Transverse colon (tissue), 4 donors: ENCODE results near the gene STK17A. TPM values are rescaled to one million over a fixed set of nuclear protein-coding genes. Genes with fewer than 3 reads are reported as not detected.
"Not testable (repeated sequence)": the region's sequence is repeated elsewhere in the genome, so short reads cannot be mapped to it uniquely, and the experiment has no call there.

ENCODE experiments used
- DNase-seq: peaks from one replicate; pipeline ENCODE4 v3.0.0-alpha.2; 2019
- H3K27ac ChIP-seq, 4 donors: fragments of 200-600 bp; sonication (generic); 2 replicates each; pipeline ENCODE4 v1.5.1; 2016 to 2018; ENCODE audit warnings: inconsistent platforms in 4 of 4
- H3K27me3 ChIP-seq: fragments of 200-600 bp; sonication (generic); 2 replicates; pipeline ENCODE4 v1.5.1; 2017; ENCODE audit warnings: inconsistent platforms
- H3K36me3 ChIP-seq, 4 donors: fragments of 200-600 bp; sonication (generic); 2 replicates each; pipeline ENCODE4 v1.5.1; 2017 to 2019; ENCODE audit warnings: inconsistent platforms in 4 of 4
- H3K4me1 ChIP-seq, 4 donors: fragments of 200-600 bp; sonication (generic); 2 replicates each; pipeline ENCODE4 v1.5.1; 2017 to 2020; ENCODE audit warnings: inconsistent platforms in 4 of 4
- H3K4me3 ChIP-seq, 4 donors: fragments of 200-600 bp; sonication (generic); 1 replicate in 1 of 4; 2 replicates in 3 of 4; pipeline versions ENCODE4 v1.5.1 to v1.6.1; 2017 to 2019; ENCODE audit warnings: inconsistent platforms in 4 of 4
- H3K9me3 ChIP-seq, 2 donors: fragments of 200-600 bp; sonication (generic); 2 replicates each; pipeline ENCODE4 v1.5.1; 2017 to 2019; ENCODE audit warnings: inconsistent platforms in 2 of 2
- CTCF ChIP-seq, 5 experiments: fragments of 200-600 bp in 3 of 5; fragments of 450-650 bp in 2 of 5; sonication (generic) in 3 of 5; IDR thresholded peaks; 1 replicate in 2 of 5; 2 replicates in 3 of 5; pipeline ENCODE4 v1.5.1; 2016 to 2017; ENCODE audit warnings: antibody characterized with exemption in 5 of 5, inconsistent platforms in 3 of 5, mild to moderate bottlenecking in 2 of 5, moderate library complexity in 1 of 5
- EP300 ChIP-seq: sonication (generic); formaldehyde crosslinking; IDR thresholded peaks from one replicate; pipeline ENCODE4 v1.6.1; 2017; ENCODE audit warnings: antibody characterized with exemption, low read depth
- POLR2A ChIP-seq: fragments of 450-650 bp; IDR thresholded peaks from one replicate; pipeline ENCODE4 v1.6.1; 2016; ENCODE audit warnings: antibody characterized with exemption, mild to moderate bottlenecking, moderate library complexity
- POLR2AphosphoS5 ChIP-seq, 3 donors: sonication (generic); formaldehyde crosslinking; IDR thresholded peaks; one replicate each; pipeline ENCODE4 v1.6.1; 2016; ENCODE audit warnings: antibody characterized with exemption in 3 of 3
- WGBS, 2 donors: methylation state at CpG; one replicate each; pipeline ENCODE4 v1.1.5; 2018; ENCODE audit warnings: low coverage in 1 of 2; 5-methylcytosine and 5-hydroxymethylcytosine counted together
- in situ Hi-C, 4 donors: fragments of 200-750 bp; cut with MboI; loops; one replicate each; pipeline versions ENCODE4 v1.15.0 to v1.15.1; 2017; ENCODE audit warnings: low sequenced_read_pairs in 3 of 4, low pct_ligation_motif_present in 1 of 4, low pct_unique_long_range_greater_than_20kb in 1 of 4
- intact Hi-C: fragments of 100-400 bp; cut with DNase I; formaldehyde crosslinking; loops from one replicate; pipeline ENCODE4 v1.15.1; 2023; ENCODE audit warnings: low total_unique reads
- total RNA-seq, 4 donors: library from RNA; depleted of rRNA; stranded (reverse); fragments of >200 nt; gene quantifications; one replicate each; pipeline ENCODE4 v1.1.0, GENCODE V29; 2016

STK17A gene
- total RNA-seq, 4 donors from 2014 or later = 6.0 to 35.7 (median 26.4) TPM

GRCh38 chr7:43584195-43584586 is 1.3 kb downstream of the STK17A start:
- 17 to 40% methylated on average over 1 to 8 of the region's 8 CpGs for WGBS, 2 donors
- in situ Hi-C loops (loop anchor here (5.0 to 25.0 kb wide), 5 partner anchors 111 to 253 kb away; no protein-coding TSS in a partner anchor), intact Hi-C loops (loop anchor here (5.0 kb wide), 1 partner anchor 138 kb away; no protein-coding TSS in a partner anchor)
- H3K27ac ChIP-seq = peak overlapping the region; percentile 91 to 99 (median 94)
- peaks cover 10% of the 10 kb centered on the region for H3K27me3 ChIP-seq
- TF ChIP-seq POLR2A (no peak), POLR2AphosphoS5 (IDR thresholded peaks at IDR 0.05) (peak; percentile 30 to 35 (median 35)), CTCF (IDR thresholded peaks at IDR 0.05) (no peak), EP300 (no peak)
- peaks cover 9 to 52% (median 42%) of the 10 kb centered on the region in 4 donors for H3K4me1 ChIP-seq
- DNase-seq = peak; percentile 19
- no peaks in the 10 kb centered on the region for H3K9me3 ChIP-seq
- H3K36me3 ChIP-seq = no peaks in the 10 kb centered on the region
- peak overlapping the region; percentile 61 to 99 (median 74) for H3K4me3 ChIP-seq

- in situ Hi-C loops = loop anchor here (5.0 to 25.0 kb wide), 5 partner anchors 110 to 253 kb away; no protein-coding TSS in a partner anchor
- H3K36me3 ChIP-seq, H3K9me3 ChIP-seq, DNase-seq, H3K27me3 ChIP-seq: not testable (repeated sequence)
- 64 to 93% methylated on average over 10 to 11 of the region's 11 CpGs for WGBS, 2 donors
- H3K4me1 ChIP-seq = peaks cover 9 to 57% (median 47%) of the 10 kb centered on the region in 4 donors
- intact Hi-C loops = loop anchor here (5.0 kb wide), 2 partner anchors 138 to 823 kb away; no protein-coding TSS in a partner anchor
- peak overlapping the region in 3 of 4 donors; percentile 61 to 99 (median 86) for H3K4me3 ChIP-seq
- peak overlapping the region; percentile 91 to 99 (median 94) for H3K27ac ChIP-seq
Measured at GRCh38 chr7:43584733-43585132, 1.8 kb downstream of the STK17A start.

- 47 to 55% methylated on average over 2 of the region's 2 CpGs for WGBS, 2 donors
- in situ Hi-C loops = loop anchor here in 3 of 4 donors (10.0 to 25.0 kb wide), 3 partner anchors 109 to 252 kb away; no protein-coding TSS in a partner anchor
Measured at GRCh38 chr7:43585562-43585961, 2.7 kb downstream of the STK17A start.

GRCh38 chr7:43586251-43586900 is 3.5 kb downstream of the STK17A start:
- DNase-seq = no peak
- no peak overlapping the region for H3K4me3 ChIP-seq
- peaks cover 7% of the 10 kb centered on the region for H3K27me3 ChIP-seq
- in situ Hi-C loops (loop anchor here in 3 of 4 donors (10.0 to 25.0 kb wide), 3 partner anchors 108 to 251 kb away; no protein-coding TSS in a partner anchor), intact Hi-C loops (loop anchor here (5.0 kb wide), 1 partner anchor 821 kb away; no protein-coding TSS in a partner anchor)
- H3K9me3 ChIP-seq = no peaks in the 10 kb centered on the region
- WGBS, 2 donors = 46 to 47% methylated on average over 4 of the region's 4 CpGs
- H3K36me3 ChIP-seq = no peaks in the 10 kb centered on the region
- TF ChIP-seq CTCF (IDR thresholded peaks at IDR 0.05) = no peak
- TF ChIP-seq EP300 = no peak
- TF ChIP-seq POLR2A = no peak
- TF ChIP-seq POLR2AphosphoS5 (IDR thresholded peaks at IDR 0.05) = no peak
- peaks cover 16 to 74% (median 64%) of the 10 kb centered on the region in 4 donors for H3K4me1 ChIP-seq
- peak overlapping the region in 2 of 4 donors; percentile 91 to 99 for H3K27ac ChIP-seq

More at GRCh38 chr7:43585562-43585961, 2.7 kb downstream of the STK17A start:
- Histone ChIP-seq H3K4me3 (peak overlapping the region in 1 of 4 donors; percentile 86), H3K36me3 (no peaks in the 10 kb centered on the region), H3K9me3 (no peaks in the 10 kb centered on the region), H3K4me1 (peaks cover 9 to 65% (median 56%) of the 10 kb centered on the region in 4 donors), H3K27ac (peak overlapping the region; percentile 91 to 99 (median 94)), H3K27me3 (peaks cover 10% of the 10 kb centered on the region)
- intact Hi-C loops = loop anchor here (5.0 kb wide), 1 partner anchor 822 kb away; no protein-coding TSS in a partner anchor
- no peak for DNase-seq
- TF ChIP-seq POLR2AphosphoS5 (IDR thresholded peaks at IDR 0.05) (peak in 1 of 3 donors; percentile 14), CTCF (IDR thresholded peaks at IDR 0.05) (no peak)
